GM10248 (cell line): ENCODE measurements around the gene GPR32.

Source experiments
- CTCF ChIA-PET: fragments of 300-600 bp; sonication (Branson Sonifier 250); formaldehyde crosslinking; extraction: SDS; loops from one replicate; lab custom pipeline; 2021; ENCODE audit warnings: antibody characterized with exemption; lab: Yijun Ruan, JAX
- POLR2A ChIA-PET: fragments of 350-650 bp; sonication (Branson Sonifier 250); formaldehyde crosslinking; extraction: SDS; loops from one replicate; lab custom pipeline; 2020; ENCODE audit warnings: antibody characterized with exemption; lab: Yijun Ruan, JAX
- DNase-seq: peaks from one replicate; pipeline ENCODE4 v3.0.0; 2012; ENCODE audit errors: extremely low spot score
- CTCF ChIP-seq: IDR thresholded peaks from 2 replicates; pipeline ENCODE4 v1.5.1; 2012; ENCODE audit warnings: mild to moderate bottlenecking, low read depth; ENCODE audit errors: extremely low read depth, missing control alignments, control extremely low read depth

The GPR32 gene

GRCh38 chr19:50724522-50725217 lies 45.6 kb upstream of the GPR32 start:
- ChIA-PET POLR2A (no interaction called here), CTCF (interaction anchor here (0.9 to 1.6 kb wide), 14 partner anchors 10 to 396 kb away, joined by 3 to 9 read pairs (median 4); partner anchors contain the start of gene KCNC3)
- peak; percentile 46 for TF ChIP-seq CTCF
- peak; percentile 100 for DNase-seq

- DNase-seq = no peak
- POLR2A ChIA-PET = no interaction called here
- CTCF ChIA-PET = interaction anchor here (0.9 to 1.6 kb wide), 12 partner anchors 9 to 397 kb away, joined by 3 to 9 read pairs (median 5); partner anchors contain the start of gene KCNC3
- no peak for TF ChIP-seq CTCF
Measured at GRCh38 chr19:50725218-50725910, 44.9 kb upstream of the GPR32 start.

- ChIA-PET CTCF (interaction anchor here (1.2 kb wide), 1 partner anchor 370 kb away, joined by 3 read pairs; no protein-coding TSS in a partner anchor), POLR2A (no interaction called here)
- DNase-seq = no peak
- no peak for TF ChIP-seq CTCF
Measured at GRCh38 chr19:50725911-50726230, 44.4 kb upstream of the GPR32 start.

GRCh38 chr19:50728084-50728737 lies 42.1 kb upstream of the GPR32 start:
- CTCF ChIA-PET = interaction anchor here (1.3 kb wide), 1 partner anchor 194 kb away, joined by 3 read pairs; no protein-coding TSS in a partner anchor
- POLR2A ChIA-PET = no interaction called here
- DNase-seq = peak; percentile 33
- no peak for TF ChIP-seq CTCF

GRCh38 chr19:50729894-50730293 lies 40.4 kb upstream of the GPR32 start:
- no peak for TF ChIP-seq CTCF
- peak; percentile 12 for DNase-seq
- ChIA-PET CTCF (interaction anchor here (1.3 to 1.4 kb wide), 2 partner anchors 50 to 192 kb away, joined by 3 read pairs; no protein-coding TSS in a partner anchor), POLR2A (no interaction called here)

GRCh38 chr19:50735869-50736268 lies 34.4 kb upstream of the GPR32 start:
- DNase-seq = no peak
- POLR2A ChIA-PET = no interaction called here
- CTCF ChIA-PET = interaction anchor here (2.8 kb wide), 1 partner anchor 11 kb away, joined by 9 read pairs; no protein-coding TSS in a partner anchor
- TF ChIP-seq CTCF = no peak
